Mammary epithelial cell (primary cell): Measurements from ENCODE around the gene CBX6.

Source experiments
- CTCF ChIP-seq, 2 donors: IDR thresholded peaks in 1 of 2; conservative IDR thresholded peaks in 1 of 2; 2 replicates each; pipeline ENCODE4 v1.5.1; 2011 to 2012; ENCODE audit warnings: inconsistent platforms in 2 of 2, low read length in 2 of 2, mild to moderate bottlenecking in 2 of 2, control low read depth in 1 of 2, low read depth in 1 of 2; ENCODE audit not compliant: insufficient read depth in 1 of 2; ENCODE audit errors: extremely low read depth in 1 of 2
- EZH2 ChIP-seq: IDR thresholded peaks from 2 replicates; pipeline ENCODE4 v1.6.1; 2012; ENCODE audit warnings: low read length, inconsistent platforms, borderline replicate concordance

- no peak for TF ChIP-seq EZH2
- TF ChIP-seq CTCF (conservative IDR thresholded peaks at IDR 0.05 in 1 of 2, IDR thresholded peaks at IDR 0.05 in 1 of 2; ENCODE audit: extremely low read depth in 1 of 2, insufficient read depth in 1 of 2, low read depth in 1 of 2, low read length in 2 of 2) = no peak
Observed at GRCh38 chr22:38871360-38872171, 450 bp downstream of the CBX6 start.
